ENCODE results near the gene TBC1D3.
"Not testable (repeated sequence)": the region's sequence is repeated elsewhere in the genome, so short reads cannot be mapped to it uniquely, and the experiment has no call there.

GRCh38 chr17:38192455-38192854, at the start of gene TBC1D3:
- not testable (repeated sequence) for TF ChIP-seq CTCF (IDR thresholded peaks at IDR 0.05); USF1 (IDR thresholded peaks at IDR 0.05; ENCODE audit: borderline replicate concordance, low read depth); MXI1 (IDR thresholded peaks at IDR 0.05; ENCODE audit: low read depth, low read length); ELF1 (IDR thresholded peaks at IDR 0.05); EP300 (IDR thresholded peaks at IDR 0.05; ENCODE audit: borderline replicate concordance in 1 of 2, low read depth in 1 of 2, low read length in 1 of 2); RAD21 (IDR thresholded peaks at IDR 0.05; ENCODE audit: low read length)

Measured in SK-N-SH (cell line).